Epithelial cell of esophagus (primary cell): ENCODE data around the gene HEMGN.

Experiments used
- DNase-seq: peaks from one replicate; pipeline ENCODE4 v3.0.0; 2010; ENCODE audit warnings: low read depth
- H3K4me3 ChIP-seq: 2 replicates; pipeline ENCODE4 v1.5.1; 2011; ENCODE audit warnings: mild to moderate bottlenecking, low read length, control low read depth
- TF ChIP-seq, protein P1 (sequence below): IDR thresholded peaks from 2 replicates; pipeline ENCODE4 v1.5.1; 2011; ENCODE audit warnings: low read depth, mild to moderate bottlenecking, low read length, control low read depth, inconsistent platforms; ENCODE audit not compliant: insufficient read depth; ENCODE audit errors: missing control alignments

HEMGN gene

GRCh38 chr9:97925497-97926334, 12.3 kb downstream of the HEMGN start:
- TF ChIP-seq, protein P1, sequence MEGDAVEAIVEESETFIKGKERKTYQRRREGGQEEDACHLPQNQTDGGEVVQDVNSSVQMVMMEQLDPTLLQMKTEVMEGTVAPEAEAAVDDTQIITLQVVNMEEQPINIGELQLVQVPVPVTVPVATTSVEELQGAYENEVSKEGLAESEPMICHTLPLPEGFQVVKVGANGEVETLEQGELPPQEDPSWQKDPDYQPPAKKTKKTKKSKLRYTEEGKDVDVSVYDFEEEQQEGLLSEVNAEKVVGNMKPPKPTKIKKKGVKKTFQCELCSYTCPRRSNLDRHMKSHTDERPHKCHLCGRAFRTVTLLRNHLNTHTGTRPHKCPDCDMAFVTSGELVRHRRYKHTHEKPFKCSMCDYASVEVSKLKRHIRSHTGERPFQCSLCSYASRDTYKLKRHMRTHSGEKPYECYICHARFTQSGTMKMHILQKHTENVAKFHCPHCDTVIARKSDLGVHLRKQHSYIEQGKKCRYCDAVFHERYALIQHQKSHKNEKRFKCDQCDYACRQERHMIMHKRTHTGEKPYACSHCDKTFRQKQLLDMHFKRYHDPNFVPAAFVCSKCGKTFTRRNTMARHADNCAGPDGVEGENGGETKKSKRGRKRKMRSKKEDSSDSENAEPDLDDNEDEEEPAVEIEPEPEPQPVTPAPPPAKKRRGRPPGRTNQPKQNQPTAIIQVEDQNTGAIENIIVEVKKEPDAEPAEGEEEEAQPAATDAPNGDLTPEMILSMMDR = no peak
- DNase-seq = no peak
- H3K4me3 ChIP-seq = no peak overlapping the region

GRCh38 chr9:97924386-97924785, 13.6 kb downstream of the HEMGN start:
- DNase-seq = no peak
- TF ChIP-seq, protein P1 = no peak
- no peak overlapping the region for H3K4me3 ChIP-seq

DNA sequence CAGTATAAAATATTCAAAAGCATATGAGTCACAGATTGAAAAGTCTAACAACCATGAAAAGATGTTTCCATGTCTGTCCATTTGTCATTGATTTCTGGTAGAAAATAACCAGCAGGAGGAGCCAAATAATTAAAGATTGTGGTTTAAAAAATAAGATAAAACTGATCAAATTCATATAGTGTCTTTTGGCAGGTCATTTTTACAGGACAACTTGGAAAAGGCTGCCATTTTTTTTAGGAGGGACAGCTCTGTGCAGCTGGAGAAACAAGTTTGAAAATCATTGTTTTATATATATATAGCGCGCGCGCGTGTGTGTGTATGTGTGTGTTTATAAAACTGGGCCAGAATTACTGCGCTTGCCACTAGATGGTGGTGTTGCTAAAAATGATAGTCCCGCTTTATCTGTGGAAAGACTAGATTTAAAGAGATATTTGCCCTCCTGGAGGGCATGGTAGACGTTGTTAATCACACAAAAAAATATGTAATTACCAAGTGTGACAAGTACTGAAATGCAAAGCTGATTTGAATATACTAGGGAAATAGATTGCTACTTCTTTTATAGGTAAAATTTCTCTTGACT, 14.4 kb downstream of the HEMGN start:
- TF ChIP-seq, protein P1 = peak; percentile 71
- peak overlapping the region; percentile 23 for H3K4me3 ChIP-seq
- DNase-seq = peak; percentile 81

DNA sequence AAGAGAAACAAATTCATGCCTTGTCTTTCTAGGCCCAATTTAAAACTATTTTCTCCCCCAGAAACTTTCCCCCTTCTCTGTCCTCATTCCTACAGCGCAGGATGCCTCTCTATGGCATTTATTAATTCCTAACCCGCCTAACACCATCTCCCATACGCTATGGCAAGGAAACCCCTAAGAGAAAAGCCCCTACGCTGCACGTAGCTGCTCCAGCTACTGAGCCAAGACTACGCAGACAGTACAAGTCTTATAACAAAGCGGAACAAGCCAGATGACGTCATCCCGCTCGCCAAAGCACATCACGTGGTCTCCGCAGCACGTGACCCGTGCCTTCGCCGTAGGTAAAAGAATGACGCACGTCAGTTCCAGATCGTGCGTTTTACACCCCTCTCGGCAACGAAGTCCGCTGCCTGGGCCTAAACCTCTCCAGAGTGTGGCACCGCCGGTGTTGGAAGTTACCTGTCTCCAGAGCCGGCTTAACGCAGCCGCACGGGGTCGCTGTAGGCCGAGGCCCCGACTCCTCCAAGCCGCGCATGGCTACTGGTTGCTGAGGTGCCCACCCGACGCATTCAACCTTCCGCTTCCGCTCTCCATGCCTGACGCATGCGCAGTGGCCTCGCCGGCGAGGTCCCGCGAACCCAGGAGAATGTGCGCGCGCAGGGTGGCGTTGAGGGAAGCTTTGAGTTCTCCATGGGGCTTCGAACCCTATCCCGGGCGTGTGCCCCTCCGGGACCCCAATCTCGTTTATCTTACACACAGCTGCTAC, 15.8 kb downstream of the HEMGN start, which contains the start of gene TRMO:
TSS of gene TRMO (minus strand) at position 542 of the 766 bp plus-strand sequence. CDS start at position 535, 7 bp downstream.
- peak within 1 kb of the TSS; percentile 74 for H3K4me3 ChIP-seq
- DNase-seq = peak; percentile 98
- TF ChIP-seq, protein P1 = peak; percentile 36

GRCh38 chr9:97919217-97919813, 18.7 kb downstream of the HEMGN start:
- H3K4me3 ChIP-seq = no peak overlapping the region
- TF ChIP-seq, protein P1 = no peak
- no peak for DNase-seq

DNA sequence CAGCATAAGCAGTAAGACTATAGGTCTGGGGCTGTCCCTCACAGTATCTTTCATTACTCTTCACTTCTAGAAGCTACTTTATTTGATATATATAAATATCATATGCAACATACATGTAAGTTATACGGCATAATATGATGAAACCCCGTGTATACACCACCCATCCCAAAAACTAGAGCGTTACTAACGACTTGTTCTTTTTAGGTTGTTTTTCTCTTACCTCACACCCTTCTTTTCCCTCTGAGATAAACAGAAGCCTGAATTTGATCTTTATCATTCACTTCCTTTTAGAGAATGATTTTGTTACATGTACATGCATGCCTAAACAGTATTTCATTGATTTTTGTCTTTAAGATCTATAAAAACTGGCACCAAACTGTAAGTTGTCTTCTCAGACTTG, 19.4 kb downstream of the HEMGN start:
- no peak for DNase-seq
- TF ChIP-seq, protein P1 = no peak
- H3K4me3 ChIP-seq = no peak overlapping the region
